Keratinocyte (primary cell): ENCODE data around the gene SPINT1. TPM values are rescaled to one million over a fixed set of nuclear protein-coding genes. Genes with fewer than 3 reads are reported as not detected.

Experiments
- DNase-seq: peaks from one replicate; pipeline ENCODE4 v3.0.0-alpha.2; 2011; ENCODE audit warnings: low read depth, missing footprints, low spot score
- FAIRE-seq: peaks from 2 replicates; lab custom pipeline; 2011; peaks lifted over from hg19 to GRCh38; lab: Jason Lieb, UNC
- H2AFZ ChIP-seq: 2 replicates; pipeline ENCODE4 v1.6.0; 2012; ENCODE audit warnings: low read length, control low read depth, inconsistent platforms; ENCODE audit not compliant: control insufficient read depth
- H3K27ac ChIP-seq: 2 replicates; pipeline ENCODE4 v1.5.1; 2011; ENCODE audit warnings: low read length; ENCODE audit not compliant: control insufficient read depth, insufficient read depth
- H3K27me3 ChIP-seq: 3 replicates; pipeline ENCODE4 v1.6.0; 2011; ENCODE audit warnings: low read length; ENCODE audit not compliant: control insufficient read depth, insufficient read depth; ENCODE audit errors: extremely low read depth
- H3K36me3 ChIP-seq, 2 experiments: 2 replicates in 1 of 2; 3 replicates in 1 of 2; pipeline ENCODE4 v1.5.1; 2011; ENCODE audit warnings: low read length in 2 of 2, mild to moderate bottlenecking in 1 of 2; ENCODE audit not compliant: control insufficient read depth in 2 of 2, insufficient read depth in 2 of 2; ENCODE audit errors: extremely low read depth in 1 of 2
- H3K4me1 ChIP-seq: 3 replicates; pipeline ENCODE4 v1.5.1; 2011; ENCODE audit warnings: low read length; ENCODE audit not compliant: control insufficient read depth, insufficient read depth; ENCODE audit errors: extremely low read depth
- H3K4me2 ChIP-seq: 3 replicates; pipeline ENCODE4 v1.6.0; 2011; ENCODE audit warnings: low read depth, low read length; ENCODE audit not compliant: control insufficient read depth, insufficient read depth; ENCODE audit errors: extremely low read depth
- H3K4me3 ChIP-seq, 3 experiments: fragments of 200-600 bp in 1 of 3; sonication (generic) in 1 of 3; 2 replicates in 2 of 3; 3 replicates in 1 of 3; pipeline ENCODE4 v1.5.1; 2011 to 2016; ENCODE audit warnings: low read length in 3 of 3, mild to moderate bottlenecking in 3 of 3, control low read depth in 2 of 3, inconsistent platforms in 1 of 3, low read depth in 1 of 3, mixed read lengths in 1 of 3, mixed run types in 1 of 3, moderate library complexity in 1 of 3; ENCODE audit not compliant: control insufficient read depth in 2 of 3, insufficient read depth in 2 of 3; ENCODE audit errors: extremely low read depth in 1 of 3
- H3K79me2 ChIP-seq: 2 replicates; pipeline ENCODE4 v1.6.0; 2012; ENCODE audit warnings: low read length; ENCODE audit not compliant: control insufficient read depth, insufficient read depth
- H3K9ac ChIP-seq: 3 replicates; pipeline ENCODE4 v1.6.0; 2011; ENCODE audit warnings: low read length; ENCODE audit not compliant: control insufficient read depth, insufficient read depth; ENCODE audit errors: extremely low read depth
- H3K9me1 ChIP-seq: 3 replicates; pipeline ENCODE4 v1.6.0; 2011; ENCODE audit warnings: low read length; ENCODE audit not compliant: control insufficient read depth, insufficient read depth; ENCODE audit errors: extremely low read depth
- H3K9me3 ChIP-seq: 2 replicates; pipeline ENCODE4 v1.5.1; 2012; ENCODE audit warnings: low read depth, low read length; ENCODE audit not compliant: control insufficient read depth
- H4K20me1 ChIP-seq: 3 replicates; pipeline ENCODE4 v1.6.0; 2011; ENCODE audit warnings: low read length; ENCODE audit not compliant: control insufficient read depth, insufficient read depth; ENCODE audit errors: extremely low read depth
- CTCF ChIP-seq, 3 experiments: IDR thresholded peaks in 1 of 3; conservative IDR thresholded peaks in 1 of 3; optimal IDR thresholded peaks in 1 of 3; 2 replicates in 2 of 3; 3 replicates in 1 of 3; pipeline versions ENCODE3 to v1.5.1; 2011; ENCODE audit warnings: low read length in 3 of 3, mild to moderate bottlenecking in 3 of 3, moderate library complexity in 2 of 3, control low read depth in 1 of 3, inconsistent platforms in 1 of 3; ENCODE audit not compliant: insufficient read depth in 2 of 3; ENCODE audit errors: extremely low read depth in 1 of 3
- EZH2 ChIP-seq: IDR thresholded peaks from one replicate; pipeline ENCODE4 v1.6.1; 2012; ENCODE audit warnings: inconsistent platforms, mild to moderate bottlenecking, low read length, moderate library complexity
- dilution Hi-C: fragments of 300-500 bp; cut with MboI; formaldehyde crosslinking; loops from one replicate; pipeline ENCODE4 v1.7.0; 2020; ENCODE audit warnings: low sequenced_read_pairs; ENCODE audit not compliant: extremely low pct_ligation_motif_present
- polyA plus RNA-seq, 5 experiments: library from polyadenylated mRNA; depleted of rRNA in 3 of 5; stranded (reverse) in 3 of 5; stranded (forward) in 1 of 5; unstranded in 1 of 5; fragments of >200 nt; gene quantifications; 1 replicate in 1 of 5; 2 replicates in 3 of 5; 3 replicates in 1 of 5; pipeline versions ENCODE4 v1.2.1 to v1.2.3, GENCODE V29; 2011 to 2012; ENCODE audit warnings: missing spikeins in 2 of 5, low read depth in 1 of 5, low replicate concordance in 1 of 5

SPINT1 gene
- polyA plus RNA-seq, 1 donor (not counting 4 experiments of a cell fraction or from before 2014, with no cell fraction given): 40.9 TPM

DNA sequence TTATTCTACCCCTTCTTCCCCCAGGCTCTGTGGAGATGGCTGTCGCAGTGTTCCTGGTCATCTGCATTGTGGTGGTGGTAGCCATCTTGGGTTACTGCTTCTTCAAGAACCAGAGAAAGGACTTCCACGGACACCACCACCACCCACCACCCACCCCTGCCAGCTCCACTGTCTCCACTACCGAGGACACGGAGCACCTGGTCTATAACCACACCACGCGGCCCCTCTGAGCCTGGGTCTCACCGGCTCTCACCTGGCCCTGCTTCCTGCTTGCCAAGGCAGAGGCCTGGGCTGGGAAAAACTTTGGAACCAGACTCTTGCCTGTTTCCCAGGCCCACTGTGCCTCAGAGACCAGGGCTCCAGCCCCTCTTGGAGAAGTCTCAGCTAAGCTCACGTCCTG lies 12.9 kb downstream of the SPINT1 start:
- Histone ChIP-seq H3K4me3 (no peak overlapping the region), H3K9me3 (no peaks in the 10 kb centered on the region), H3K79me2 (peaks cover 9% of the 10 kb centered on the region), H3K9ac (no peak overlapping the region), H3K4me1 (peaks cover 8% of the 10 kb centered on the region), H3K27ac (no peak overlapping the region), H3K27me3 (no peaks in the 10 kb centered on the region), H3K9me1 (no peaks in the 10 kb centered on the region), H4K20me1 (no peaks in the 10 kb centered on the region), H3K36me3 (peaks cover 45 to 55% of the 10 kb centered on the region in 2 experiments), H3K4me2 (no peak overlapping the region), H2AFZ (no peak overlapping the region)
- TF ChIP-seq EZH2 (no peak), CTCF (optimal IDR thresholded peaks at IDR 0.05 in 1 of 3, IDR thresholded peaks at IDR 0.05 in 1 of 3, conservative IDR thresholded peaks at IDR 0.05 in 1 of 3; ENCODE audit: extremely low read depth in 1 of 3, insufficient read depth in 2 of 3, low read length in 3 of 3) (no peak)
- dilution Hi-C loops: no loop called here
- DNase-seq: no peak
- FAIRE-seq: no peak

DNA sequence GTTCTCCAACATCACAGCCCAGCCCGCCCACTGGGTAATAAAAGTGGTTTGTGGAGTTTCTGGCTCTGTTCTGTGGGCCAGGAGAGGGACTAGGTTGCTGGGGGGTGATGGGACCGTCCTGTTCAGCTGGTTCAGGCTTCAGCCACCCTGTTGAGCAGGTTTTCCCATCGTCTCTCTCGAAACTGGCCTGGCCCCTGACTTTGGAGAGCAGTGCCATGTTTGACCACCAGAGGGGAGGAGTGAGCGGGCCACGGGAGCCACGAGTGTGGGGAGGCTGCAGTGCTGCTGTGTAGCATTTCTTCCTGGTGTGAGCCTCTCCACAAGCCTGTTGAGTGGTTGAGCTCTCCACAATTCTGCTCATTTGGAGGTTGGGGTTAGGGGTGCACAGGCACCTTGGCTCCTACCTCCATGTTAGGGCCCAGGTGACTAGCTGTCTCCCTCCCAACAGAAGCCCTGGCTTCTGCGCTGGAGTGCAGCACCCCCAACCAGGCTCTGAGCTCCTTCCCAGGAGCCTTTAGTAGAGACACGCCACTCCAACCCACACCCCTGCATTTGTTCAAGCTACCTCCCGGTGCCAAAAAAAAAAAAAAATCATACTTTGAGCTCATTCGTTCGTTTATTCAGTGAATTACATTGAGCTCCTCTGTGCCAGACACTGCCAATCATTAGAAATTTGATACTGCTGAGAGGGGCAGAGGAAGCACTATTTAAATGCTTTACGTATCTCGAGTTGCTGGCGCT lies 13.9 kb downstream of the SPINT1 start:
- peaks cover 40 to 47% of the 10 kb centered on the region in 2 experiments for H3K36me3 ChIP-seq
- H3K79me2 ChIP-seq: peaks cover 2% of the 10 kb centered on the region
- H3K9me1 ChIP-seq: no peaks in the 10 kb centered on the region
- no peak overlapping the region for H2AFZ ChIP-seq
- FAIRE-seq (peak; percentile 90), DNase-seq (no peak)
- dilution Hi-C loops: no loop called here
- H3K9ac ChIP-seq: no peak overlapping the region
- no peak overlapping the region for H3K4me3 ChIP-seq
- no peaks in the 10 kb centered on the region for H3K27me3 ChIP-seq
- H3K27ac ChIP-seq: peak overlapping the region; percentile 45
- no peak for TF ChIP-seq EZH2
- peak; percentile 98 to 99 (median 98) for TF ChIP-seq CTCF (optimal IDR thresholded peaks at IDR 0.05 in 1 of 3, IDR thresholded peaks at IDR 0.05 in 1 of 3, conservative IDR thresholded peaks at IDR 0.05 in 1 of 3; ENCODE audit: extremely low read depth in 1 of 3, insufficient read depth in 2 of 3, low read length in 3 of 3)
- no peaks in the 10 kb centered on the region for H3K9me3 ChIP-seq
- no peaks in the 10 kb centered on the region for H4K20me1 ChIP-seq
- H3K4me1 ChIP-seq: peaks cover 12% of the 10 kb centered on the region
- no peak overlapping the region for H3K4me2 ChIP-seq
